D341Med (cell line): ENCODE data around the gene APPL1.

ENCODE experiments used
- DNase-seq: peaks from one replicate; pipeline ENCODE4 v3.0.0; 2012; ENCODE audit warnings: low spot score

The APPL1 gene, protein sequence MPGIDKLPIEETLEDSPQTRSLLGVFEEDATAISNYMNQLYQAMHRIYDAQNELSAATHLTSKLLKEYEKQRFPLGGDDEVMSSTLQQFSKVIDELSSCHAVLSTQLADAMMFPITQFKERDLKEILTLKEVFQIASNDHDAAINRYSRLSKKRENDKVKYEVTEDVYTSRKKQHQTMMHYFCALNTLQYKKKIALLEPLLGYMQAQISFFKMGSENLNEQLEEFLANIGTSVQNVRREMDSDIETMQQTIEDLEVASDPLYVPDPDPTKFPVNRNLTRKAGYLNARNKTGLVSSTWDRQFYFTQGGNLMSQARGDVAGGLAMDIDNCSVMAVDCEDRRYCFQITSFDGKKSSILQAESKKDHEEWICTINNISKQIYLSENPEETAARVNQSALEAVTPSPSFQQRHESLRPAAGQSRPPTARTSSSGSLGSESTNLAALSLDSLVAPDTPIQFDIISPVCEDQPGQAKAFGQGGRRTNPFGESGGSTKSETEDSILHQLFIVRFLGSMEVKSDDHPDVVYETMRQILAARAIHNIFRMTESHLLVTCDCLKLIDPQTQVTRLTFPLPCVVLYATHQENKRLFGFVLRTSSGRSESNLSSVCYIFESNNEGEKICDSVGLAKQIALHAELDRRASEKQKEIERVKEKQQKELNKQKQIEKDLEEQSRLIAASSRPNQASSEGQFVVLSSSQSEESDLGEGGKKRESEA

DNA sequence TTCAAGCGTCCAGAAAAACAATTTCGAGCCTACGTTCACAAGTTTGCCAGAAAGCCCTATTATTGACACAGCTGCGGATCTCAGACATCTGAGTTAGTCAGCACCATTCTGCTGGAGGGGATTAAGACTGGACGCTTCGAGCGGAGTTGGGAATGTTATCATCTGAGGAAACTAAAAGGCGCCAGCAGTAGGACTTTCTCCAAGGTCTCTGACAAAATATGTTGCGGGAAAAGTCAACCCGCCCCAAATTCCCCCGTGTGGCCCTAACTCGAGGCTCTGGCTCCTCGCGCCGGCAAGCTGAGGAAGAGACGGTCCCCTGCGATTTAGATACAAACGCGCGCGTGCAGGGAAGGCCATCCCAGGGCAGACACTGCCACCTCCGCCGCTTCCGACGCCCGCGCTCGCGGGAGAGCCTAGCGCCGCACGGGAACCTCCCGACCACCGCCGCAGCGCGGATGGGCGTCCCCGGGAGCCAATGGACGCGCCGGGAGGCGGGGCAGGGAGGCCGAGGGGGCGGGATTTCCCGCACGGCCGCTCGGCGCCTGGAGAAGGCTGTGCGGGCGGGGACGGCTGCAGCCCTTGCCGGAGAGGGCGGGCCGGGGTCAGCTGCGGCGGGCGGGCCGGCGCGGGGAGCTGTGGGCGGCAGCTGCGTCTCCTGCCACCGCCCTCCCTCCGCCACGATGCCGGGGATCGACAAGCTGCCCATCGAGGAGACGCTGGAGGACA lies at the start of gene APPL1:
Gene APPL1 (plus strand): TSS at position 526 of the 726 bp plus-strand sequence. CDS start 155 bp downstream, at position 681.
- peak; percentile 100 for DNase-seq

DNA sequence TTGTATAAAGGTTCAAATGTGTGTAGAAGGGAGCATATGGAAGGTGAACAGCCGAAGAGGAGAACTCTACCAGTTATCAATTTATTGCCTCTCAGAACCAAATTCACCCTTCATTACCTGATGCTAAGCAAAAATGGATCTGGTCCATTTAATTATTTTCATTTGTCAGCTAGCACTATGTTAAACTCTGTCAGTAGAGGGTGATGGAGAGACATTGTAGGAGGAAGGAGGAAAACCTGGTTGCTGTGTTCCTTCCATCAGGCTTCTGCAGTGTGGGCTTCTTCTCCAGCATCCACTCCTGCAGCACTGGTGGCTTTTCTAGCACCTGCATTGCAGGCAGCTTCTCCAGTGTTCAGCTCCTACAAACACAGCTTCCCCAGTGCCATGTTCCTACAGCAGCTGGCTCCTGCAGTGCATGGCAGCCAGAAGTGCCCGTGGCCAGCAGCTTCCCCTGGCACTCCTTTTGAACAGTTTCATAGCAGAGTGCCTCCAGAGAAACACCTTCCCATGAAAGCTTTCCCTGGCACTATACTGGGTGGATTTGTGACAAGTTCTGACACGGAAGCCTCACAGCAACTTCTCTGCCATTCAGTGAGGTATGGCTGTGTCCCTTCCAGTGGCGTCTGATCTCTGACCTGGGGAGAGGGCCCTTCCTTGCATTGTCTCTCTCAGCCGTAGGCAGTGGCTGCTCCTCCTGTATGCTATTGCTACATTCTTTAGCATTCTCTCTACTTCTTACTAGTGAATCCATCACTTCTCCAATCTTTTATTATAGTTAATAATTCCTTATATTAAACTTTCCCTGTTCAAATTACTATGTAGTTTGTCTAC lies 47.7 kb upstream of the APPL1 start:
- no peak for DNase-seq

DNA sequence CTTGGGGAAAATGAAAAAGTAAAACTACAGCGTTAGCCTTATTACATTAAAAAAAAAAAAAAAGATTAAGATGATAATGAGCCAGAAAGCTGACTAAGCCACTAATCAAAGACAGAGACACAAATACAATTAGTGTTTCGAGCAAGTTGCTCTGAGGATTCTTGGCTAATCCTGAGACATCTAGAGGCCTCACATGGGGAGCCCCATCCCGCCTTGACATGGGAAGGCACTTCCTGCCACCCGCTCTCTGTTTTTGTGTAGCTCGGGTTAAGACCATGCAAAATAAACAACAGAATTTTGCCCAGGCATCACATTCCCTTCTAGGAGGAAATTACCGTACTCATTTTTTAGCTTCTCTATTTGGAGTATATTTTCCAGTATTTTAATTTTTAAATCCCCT lies 43.0 kb upstream of the APPL1 start:
- DNase-seq = no peak

DNA sequence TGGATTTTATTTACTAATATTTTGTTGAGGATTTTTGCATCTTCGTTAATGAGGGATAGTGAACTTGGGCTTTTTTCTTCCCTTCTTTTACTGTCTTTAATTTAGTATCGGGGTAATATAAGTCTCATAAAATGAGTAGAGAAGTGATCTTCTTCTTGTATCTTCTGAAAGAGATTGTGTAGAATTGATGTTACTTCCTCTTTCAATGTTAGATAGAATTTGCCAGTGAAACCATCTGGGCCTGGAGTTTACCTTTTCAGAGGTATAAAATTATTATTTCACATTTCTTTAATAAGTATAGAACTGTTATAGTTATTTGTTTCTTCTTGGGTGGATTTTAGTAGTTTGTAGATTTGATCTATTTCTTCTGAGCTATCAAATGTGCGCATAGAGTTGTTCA lies 35.5 kb upstream of the APPL1 start:
- DNase-seq = no peak

DNA sequence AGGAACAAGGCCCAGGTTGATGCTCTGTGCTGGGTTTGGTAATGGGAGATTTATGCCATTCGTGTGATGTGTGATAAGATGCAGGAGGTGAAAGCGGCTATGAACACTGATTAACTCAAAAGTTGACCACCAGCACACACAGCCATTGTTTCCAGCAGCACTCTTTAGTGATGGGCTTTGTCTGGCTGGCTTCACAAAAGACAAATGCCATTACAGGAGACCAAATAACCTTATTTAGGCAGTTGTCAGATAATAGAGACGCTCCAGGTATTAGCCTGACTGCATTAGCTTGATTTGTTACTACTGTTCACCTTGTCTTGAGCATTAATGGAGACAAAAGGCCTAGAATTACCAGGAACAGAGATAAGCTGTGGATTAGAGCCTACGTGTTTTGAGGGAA lies 32.9 kb upstream of the APPL1 start:
- DNase-seq = no peak

DNA sequence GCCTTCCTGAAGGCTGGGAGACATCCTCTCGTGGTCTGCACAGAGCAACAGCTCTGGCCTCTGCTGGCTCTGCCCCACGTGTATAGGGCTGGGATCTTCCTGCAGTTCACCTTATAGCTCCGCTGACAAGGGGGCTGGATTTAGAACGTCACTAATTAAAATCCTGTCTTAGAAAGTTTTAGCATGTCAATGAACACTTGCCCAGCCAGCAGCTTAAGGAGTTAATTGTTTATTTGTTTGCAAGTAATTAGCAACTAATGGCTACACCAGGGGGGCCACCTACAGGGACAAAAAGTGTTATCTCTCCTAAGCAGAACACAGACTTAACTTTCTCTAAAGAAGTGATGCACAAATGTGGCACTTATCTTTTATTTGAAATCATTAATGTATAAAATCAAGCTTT lies 27.6 kb upstream of the APPL1 start, which contains the start of gene HESX1:
Gene HESX1 (minus strand): TSS at position 84 of the 403 bp plus-strand sequence. CDS start 60 bp downstream, at position 24.
- peak; percentile 40 for DNase-seq

DNA sequence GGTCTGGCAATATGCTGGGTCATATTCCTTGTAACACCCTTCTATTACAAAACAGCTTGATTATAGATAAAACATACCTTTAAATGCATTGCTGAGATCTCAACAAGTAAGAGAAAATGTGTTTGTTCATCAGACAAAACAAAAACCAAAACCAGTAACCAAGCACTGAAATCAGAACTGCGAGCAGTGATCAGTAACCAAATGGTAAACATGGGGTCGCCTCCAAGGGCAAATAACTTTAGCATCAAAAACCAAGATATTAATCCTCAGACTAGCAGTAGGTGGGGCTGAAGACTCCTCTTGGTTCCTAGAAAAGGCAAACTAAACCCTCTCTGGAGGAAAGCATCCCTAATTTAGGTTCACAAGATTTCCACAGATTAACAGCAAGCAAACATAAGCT lies 21.1 kb upstream of the APPL1 start:
- DNase-seq = no peak

DNA sequence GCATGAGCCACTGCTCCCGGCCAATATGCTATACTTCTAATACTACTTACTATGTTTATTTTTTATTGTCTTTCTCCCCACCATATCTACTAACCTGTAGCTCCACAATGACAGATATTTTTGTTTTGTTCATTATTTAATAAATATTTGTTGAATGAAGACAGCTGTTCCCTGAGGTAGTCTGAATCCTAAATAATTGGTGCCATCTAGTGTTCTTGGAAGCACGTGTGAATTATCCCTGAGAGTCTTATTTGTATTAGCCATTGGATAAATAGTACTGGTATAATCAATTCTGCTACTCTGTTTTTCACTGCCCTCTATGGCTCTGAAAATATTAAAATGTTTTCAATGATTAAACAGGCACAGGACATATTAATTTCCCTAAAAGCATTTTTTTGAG lies 5.6 kb upstream of the APPL1 start:
- peak; percentile 34 for DNase-seq

DNA sequence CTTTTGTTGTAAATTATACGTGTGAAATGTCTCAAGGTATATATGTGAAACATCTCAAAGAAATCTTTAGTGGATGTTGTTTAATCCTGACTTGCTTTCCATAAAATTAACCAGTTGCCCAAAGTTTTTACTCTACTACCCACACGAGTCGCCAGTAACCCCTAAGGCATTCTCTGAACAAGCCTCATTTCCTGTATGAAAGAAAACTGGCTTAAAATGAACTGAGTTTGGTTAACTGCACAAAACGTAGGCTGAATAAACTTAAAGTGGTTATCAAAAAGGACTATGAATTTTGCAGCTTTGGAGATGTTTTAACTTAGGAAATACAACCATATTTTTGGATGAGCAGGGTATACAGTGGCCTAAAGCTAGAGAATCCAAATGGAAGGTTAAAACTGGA lies 2.7 kb upstream of the APPL1 start:
- no peak for DNase-seq

DNA sequence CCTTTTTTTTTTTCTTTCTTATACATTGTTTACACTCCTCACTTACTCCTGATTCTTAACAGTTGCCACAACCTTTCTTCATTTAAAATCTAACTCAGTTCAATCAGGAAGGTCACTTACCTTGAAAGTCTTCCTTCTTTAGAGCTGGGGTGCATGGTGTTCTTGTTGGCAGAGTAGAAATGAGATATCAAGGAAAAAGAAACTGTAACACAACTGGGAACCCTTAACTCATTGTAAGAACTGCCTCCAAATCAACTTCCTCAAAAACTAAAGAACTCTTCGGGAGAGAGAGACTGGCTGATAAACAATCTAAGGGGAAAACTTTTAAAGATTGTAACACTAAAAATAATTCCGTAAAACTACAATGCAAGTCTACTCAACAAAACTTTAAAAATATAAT lies 1.4 kb upstream of the APPL1 start:
- no peak for DNase-seq

DNA sequence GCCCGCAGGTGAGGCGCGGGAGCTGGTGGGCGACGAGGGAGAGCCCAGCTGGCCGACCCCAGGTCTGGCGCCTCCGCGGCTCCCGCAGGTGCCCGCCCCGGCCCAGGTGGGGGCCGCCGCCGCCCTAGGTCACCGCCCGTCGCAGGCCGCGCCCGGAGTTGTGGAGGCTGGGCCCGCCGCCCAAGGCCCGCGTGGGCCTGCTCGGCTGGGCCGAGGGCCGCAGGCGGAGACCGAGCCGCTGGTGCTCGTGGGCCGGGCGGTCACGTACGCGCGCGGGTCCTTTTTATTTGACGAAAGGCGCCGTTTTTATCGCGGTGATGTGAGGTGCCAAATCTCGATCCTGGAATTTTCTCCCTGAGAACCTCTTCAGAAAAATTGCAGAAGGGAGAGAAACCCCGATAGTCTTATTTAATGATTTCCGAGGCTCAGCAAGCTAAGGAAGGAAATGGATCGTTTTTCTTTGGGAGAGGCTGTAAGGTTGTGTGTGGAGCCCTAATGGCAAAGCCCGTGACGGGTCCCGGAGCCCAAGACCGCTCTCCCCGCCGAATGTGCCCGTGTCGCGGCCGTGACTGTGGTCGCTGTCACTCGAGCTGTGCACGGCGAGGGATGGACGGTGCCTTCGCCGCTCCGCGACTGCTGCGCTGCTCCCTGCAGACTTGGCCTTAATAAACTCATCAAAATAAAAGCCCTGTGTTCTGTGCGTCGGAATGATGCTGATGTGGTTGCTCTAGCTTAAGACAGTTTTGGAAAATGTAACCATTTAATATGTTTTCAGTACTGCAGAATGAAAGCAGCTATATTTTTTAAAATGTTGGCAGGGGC lies 612 bp downstream of the APPL1 start:
- DNase-seq = peak; percentile 77

DNA sequence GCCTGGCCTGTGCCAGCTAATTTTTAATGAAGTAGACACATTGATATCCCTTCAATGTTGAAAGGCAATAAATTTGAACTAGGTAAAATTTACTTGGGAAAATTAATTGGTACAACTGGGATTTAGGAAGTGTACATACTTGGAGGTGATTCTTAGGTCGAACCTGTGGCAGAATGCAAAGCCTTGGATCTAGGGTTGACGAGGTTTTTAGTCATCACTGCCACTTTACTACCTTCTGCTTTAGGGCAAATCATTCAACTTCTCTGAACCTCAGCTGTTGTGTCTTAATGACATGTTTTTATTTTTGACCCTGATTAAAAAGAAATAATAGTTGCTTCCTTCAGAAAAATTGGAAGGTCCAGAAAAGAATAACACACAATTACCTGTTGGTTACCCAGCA lies 2.5 kb downstream of the APPL1 start:
- no peak for DNase-seq

DNA sequence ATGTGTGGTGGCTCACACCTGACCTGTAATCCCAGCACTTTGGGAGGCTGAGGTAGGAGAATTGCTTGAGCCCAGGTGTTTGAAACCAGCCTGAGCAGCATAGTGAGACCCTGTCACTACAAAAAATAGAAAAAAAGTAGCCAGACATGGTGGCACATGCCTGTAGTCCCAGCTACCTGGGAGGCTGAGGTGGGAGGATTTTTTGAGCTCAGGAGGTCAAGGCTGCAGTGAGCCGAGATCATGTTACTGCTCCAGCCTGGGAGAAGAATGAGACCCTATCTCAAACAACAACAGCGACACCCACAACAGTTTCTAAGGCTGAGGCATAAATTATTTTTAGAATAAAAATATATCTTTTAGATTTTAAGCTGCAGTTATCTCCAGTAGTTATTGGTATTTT lies 6.3 kb downstream of the APPL1 start:
- DNase-seq = no peak

DNA sequence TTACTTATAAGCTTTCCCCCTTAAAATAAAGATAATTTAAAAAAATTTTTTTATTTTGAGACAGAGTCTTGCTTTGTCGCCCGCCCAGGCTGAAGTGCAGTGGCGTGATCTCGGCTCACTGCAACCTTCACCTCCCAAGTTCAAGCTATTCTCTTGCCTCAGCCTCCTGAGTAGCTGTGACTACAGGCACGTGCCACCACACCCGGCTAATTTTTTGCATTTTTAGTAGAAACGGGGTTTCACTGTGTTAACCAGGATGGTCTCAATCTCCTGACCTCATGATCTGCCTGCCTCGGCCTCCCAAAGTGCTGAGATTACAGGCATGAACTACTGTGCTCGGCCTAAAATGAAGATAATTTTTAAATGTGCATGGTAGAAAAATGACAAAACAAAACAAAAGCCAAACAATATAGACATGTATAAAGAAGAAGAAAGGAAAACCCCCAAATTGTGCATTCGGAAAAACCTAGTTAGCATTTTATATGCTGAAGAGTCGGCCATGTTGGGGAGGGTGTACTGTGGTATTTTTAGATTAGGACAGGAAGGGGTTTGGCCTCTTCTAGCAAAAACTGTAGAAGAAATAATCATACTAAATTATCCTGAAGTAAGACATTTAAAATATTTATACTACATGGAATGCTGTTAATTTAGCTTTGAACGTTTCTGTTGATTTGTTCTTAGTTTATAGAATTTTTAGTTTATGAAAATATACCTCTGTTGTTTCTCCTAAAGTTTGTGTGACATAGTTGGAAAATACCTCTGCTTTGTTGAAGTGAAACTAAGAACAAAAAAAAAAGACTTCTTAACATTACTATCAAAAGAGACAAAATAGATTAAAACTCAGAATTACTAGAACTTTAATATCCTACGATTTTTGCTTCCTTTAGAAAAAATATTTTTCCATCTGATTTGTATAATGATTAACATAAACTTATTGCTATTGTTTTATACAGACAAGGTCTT lies 7.4 kb downstream of the APPL1 start:
- DNase-seq = no peak

DNA sequence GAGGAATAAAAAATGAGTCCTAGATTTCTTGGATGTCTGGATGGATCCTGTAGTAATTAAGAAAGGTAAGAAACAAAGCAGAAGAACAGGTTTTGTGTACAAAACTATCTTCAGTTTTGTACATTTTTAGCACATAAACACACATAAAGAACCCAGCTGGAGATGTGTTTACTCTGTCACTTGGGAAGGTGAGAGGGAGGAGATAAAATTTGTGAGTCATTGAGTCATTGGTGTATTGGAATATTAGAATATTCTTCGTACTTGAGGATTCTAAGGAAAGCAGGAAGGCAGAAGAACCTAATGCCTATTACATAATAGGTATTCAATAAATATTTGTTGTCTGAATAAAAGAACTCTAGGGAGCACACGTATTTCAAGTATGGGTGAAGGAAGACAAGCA lies 17.4 kb downstream of the APPL1 start:
- DNase-seq = no peak

DNA sequence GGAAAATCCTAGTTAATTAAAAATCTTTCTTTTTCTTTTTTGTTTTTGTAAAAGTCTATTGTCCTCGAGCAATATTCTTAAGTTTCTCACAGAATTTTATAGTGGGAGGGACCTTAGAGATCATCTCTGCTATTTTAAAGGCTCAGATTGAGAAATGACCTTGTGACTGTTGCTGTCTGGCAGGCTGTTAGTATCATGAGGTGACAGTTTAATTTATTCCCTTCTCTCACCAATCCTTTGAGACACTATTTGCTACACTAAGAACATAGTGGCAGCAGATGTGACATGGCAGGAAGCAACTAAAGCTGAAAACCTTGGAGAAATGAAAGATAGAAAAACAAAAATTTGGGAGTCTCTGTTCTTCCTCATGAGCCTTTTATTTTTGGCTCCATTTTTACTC lies 24.9 kb downstream of the APPL1 start:
- DNase-seq = no peak

DNA sequence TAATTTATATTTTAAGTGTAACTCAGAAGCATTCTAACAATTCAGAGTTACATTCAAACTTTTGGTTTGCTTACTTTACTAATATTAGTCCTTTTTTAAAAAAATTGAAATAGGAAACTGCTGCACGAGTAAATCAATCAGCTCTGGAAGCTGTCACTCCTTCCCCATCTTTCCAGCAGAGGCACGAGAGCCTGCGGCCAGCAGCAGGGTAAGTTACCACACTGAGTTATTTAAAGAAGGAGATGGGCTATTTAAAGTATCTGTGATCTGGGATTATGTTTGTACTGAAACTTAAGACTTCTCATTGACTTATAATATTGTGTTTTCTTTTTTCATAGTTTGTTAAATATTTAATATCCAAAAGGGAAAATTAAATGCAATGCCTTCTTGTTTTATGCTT lies 29.3 kb downstream of the APPL1 start:
- DNase-seq = no peak

DNA sequence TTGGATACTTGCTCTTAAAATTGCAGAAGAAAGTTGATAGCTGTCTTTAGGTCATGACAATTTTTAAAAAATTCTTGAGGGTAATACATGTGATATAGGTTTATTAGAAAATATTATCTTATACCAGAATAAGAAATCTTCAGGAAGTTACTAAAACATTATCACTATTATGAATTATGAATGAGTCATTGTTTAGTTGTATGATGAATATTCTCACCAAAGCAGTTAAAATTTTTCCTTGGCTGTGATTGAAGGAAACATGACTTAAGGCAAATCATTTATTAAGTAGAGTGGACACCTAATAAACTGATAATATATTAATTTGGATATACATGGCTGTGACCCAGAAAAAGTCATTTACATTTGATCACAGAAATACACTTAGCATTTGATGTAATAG lies 30.1 kb downstream of the APPL1 start:
- no peak for DNase-seq

DNA sequence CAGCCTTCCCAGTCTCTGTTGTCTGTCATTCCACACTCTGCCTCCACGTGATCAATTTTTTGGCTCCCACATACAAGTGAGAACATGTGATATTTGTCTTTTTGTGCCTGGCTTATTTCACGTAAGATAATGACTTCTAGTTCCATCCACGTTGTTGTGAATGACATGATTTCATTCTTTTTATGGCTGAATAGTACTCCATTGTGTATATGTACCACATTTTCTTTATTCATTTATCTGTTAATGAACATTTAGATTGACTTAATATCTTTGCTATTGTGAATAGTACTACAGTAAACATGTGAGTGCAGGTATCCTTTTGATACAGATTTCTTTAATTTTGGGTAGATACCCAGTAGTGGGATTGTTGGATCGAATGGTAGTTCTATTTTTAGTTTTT lies 33.6 kb downstream of the APPL1 start:
- no peak for DNase-seq

DNA sequence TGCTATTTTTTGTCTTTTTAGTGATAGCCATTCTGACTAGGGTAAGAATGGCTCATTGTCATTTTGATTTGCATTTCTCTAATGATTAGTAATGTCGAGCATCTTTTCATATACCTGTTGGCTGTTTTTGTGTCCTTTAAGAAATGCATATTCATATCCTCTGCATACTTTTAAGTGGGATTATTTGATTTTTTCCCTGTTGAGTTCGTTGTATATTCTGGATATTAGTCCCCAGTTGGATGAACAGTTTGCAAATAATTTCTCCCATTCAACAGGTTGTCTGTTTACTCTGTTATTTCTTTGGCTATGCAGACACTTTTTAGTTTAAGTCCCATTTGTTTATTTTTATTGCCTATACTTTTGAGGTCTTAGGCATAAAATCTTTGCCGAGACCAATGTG lies 34.4 kb downstream of the APPL1 start:
- no peak for DNase-seq
